ENCODE results near the gene SMPD1. TPM values are rescaled to one million over a fixed set of nuclear protein-coding genes. Genes with fewer than 3 reads are reported as not detected.

Gene SMPD1
- total RNA-seq, 1 donor = 35.0 TPM

DNA sequence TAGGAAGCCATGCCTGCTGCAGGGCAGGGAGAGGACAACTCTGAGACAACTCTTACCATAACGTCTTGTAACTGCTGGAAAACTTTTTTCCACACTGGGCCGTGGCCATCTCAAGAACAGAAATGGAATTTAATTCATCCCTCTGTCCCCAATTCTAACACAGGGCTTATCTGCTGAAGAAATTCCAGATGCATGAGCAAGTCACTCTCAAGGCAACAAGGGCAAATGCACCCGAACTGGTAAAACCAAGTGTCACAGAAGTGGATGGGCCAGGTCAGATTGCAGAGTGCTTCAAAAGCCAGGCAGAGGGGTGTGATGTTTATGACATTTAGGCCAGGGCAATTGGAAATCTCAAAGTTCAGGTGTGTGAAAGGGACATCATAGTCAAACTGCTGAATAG is 7.4 kb downstream of the SMPD1 start:
- H3K4me3 ChIP-seq (ENCODE audit: low read depth, low read length) = no peak overlapping the region
- DNase-seq (ENCODE audit: low read depth) = no peak
- no peak for TF ChIP-seq CTCF (IDR thresholded peaks at IDR 0.05; ENCODE audit: insufficient read depth, low read depth, low read length)

DNA sequence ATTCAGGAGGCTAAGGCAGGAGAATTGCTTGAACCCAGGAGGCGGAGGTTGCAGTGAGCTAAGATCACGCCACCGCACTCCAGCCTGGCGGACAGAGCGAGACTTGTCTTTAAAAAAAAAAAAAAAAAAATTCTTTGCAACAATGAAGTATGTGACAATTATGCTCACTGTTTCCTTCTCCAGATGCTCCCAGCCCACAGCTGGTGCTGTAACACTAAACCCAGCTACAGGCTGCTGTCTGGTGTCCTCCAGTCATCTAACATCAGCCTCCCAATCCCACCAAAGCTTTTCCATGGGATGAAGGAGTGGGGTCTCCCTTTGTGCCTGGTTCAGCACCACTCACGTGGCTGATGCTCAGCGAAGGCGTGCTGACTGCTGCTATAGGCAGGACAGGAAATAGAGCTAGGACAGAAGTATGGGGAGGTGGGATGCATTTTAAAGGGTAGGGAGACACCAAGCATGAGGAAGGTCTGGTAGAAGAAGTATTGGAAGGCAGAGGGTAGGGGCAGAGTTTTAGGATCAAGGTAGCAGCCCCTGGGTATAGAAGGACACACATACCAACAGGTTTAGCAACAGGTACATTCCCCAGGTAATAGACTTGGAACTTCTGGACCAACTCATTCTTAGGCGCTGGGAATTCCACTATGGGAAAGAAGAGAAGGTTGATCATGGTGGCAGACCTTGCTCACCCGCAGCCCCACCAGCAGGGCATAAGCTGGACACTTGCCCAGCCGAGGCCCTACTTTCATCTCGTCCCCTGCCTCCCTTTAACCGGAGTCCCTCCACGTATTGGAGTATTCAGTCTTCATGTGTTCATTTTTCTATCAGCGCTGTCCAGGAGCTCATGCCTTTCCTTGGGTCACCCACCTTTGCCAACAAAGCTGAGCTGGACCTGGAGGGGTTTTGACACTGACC is 10.4 kb downstream of the SMPD1 start:
- TF ChIP-seq CTCF (IDR thresholded peaks at IDR 0.05; ENCODE audit: insufficient read depth, low read depth, low read length) = no peak
- H3K4me3 ChIP-seq (ENCODE audit: low read depth, low read length) = no peak overlapping the region
- DNase-seq (ENCODE audit: low read depth) = no peak

DNA sequence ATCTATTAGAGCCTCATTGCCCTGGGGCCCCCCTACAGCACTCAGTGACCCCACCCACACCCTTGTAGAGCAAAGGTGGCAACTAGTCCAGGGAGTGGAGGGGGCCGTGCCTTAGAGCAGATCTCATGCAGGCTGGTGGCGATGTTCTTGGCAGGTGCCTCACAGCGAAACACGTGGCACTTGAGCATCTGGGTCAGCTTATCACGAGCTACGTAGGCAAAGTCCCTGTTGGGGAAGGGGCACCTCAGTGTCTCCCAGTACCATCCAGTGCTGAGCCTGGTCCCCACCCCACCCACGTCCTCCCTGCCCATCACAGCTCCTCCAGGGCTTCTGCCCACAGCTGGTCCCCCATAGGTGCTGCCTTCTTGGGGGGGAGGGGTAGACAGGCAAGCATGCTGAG is 11.2 kb downstream of the SMPD1 start:
- H3K4me3 ChIP-seq (ENCODE audit: low read depth, low read length) = no peak overlapping the region
- no peak for TF ChIP-seq CTCF (IDR thresholded peaks at IDR 0.05; ENCODE audit: insufficient read depth, low read depth, low read length)
- no peak for DNase-seq (ENCODE audit: low read depth)

DNA sequence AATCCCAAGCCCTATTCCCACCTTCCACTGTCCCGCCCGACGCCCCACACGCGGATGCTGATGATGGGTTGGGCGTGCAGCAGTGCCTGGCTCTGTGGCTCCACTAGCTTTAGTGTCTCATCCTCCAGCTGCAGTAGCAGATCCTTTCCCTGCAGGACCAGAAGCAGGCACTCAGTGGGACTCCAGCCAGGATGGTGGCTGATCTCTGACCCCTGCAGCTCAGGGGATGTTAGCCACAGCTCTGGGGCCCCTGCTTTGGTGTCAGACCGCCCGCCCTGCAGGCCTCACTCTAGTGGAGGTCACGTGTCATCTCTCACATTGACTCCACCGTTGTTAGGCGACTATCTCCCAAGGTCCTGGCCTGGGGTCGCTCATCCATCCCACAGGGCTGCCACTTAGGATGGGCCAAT is 11.8 kb downstream of the SMPD1 start:
- DNase-seq (ENCODE audit: low read depth) = no peak
- TF ChIP-seq CTCF (IDR thresholded peaks at IDR 0.05; ENCODE audit: insufficient read depth, low read depth, low read length) = no peak
- H3K4me3 ChIP-seq (ENCODE audit: low read depth, low read length) = no peak overlapping the region

DNA sequence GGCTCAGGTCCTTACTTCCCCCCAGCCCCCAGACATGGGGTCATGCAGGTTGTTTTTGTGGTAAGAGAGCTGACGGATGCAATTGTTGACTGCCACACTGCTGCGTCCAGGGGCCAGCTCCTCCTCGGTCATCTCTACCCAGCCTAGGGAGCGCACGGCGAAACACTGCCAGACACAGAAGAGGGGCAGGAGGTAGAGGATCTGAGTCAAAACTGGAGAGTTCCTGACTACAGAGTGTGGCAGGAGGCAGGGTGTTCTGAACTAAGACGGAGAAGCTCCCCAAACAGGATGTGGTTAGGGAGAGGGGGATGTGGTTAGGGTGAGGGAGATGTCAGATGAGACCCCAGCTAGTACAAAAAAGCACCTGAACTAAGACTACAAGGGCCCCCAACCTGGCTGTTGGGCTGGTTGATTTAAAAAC is 12.3 kb downstream of the SMPD1 start:
- no peak for DNase-seq (ENCODE audit: low read depth)
- no peak for TF ChIP-seq CTCF (IDR thresholded peaks at IDR 0.05; ENCODE audit: insufficient read depth, low read depth, low read length)
- H3K4me3 ChIP-seq (ENCODE audit: low read depth, low read length) = no peak overlapping the region

- no peak overlapping the region for H3K4me3 ChIP-seq (ENCODE audit: low read depth, low read length)
- TF ChIP-seq CTCF (IDR thresholded peaks at IDR 0.05; ENCODE audit: insufficient read depth, low read depth, low read length) = no peak
- DNase-seq (ENCODE audit: low read depth) = no peak
Observed at GRCh38 chr11:6403539-6403938, 13.3 kb downstream of the SMPD1 start.

All from fibroblast of villous mesenchyme (primary cell).